Loucy (cell line): ENCODE data around the gene ELMOD1.

Source experiments
- EZH2phosphoT487 ChIP-seq: fragments of 200-600 bp; IDR thresholded peaks from 2 replicates; pipeline ENCODE4 v1.6.1; 2018; ENCODE audit warnings: antibody characterized with exemption, mild to moderate bottlenecking, moderate library complexity, borderline replicate concordance
- TF ChIP-seq, protein P1 (sequence below): fragments of 200-600 bp; sonication (generic); conservative IDR thresholded peaks from 2 replicates; pipeline ENCODE4 v1.5.1; 2014; ENCODE audit warnings: mild to moderate bottlenecking, antibody characterized with exemption, low read length

DNA sequence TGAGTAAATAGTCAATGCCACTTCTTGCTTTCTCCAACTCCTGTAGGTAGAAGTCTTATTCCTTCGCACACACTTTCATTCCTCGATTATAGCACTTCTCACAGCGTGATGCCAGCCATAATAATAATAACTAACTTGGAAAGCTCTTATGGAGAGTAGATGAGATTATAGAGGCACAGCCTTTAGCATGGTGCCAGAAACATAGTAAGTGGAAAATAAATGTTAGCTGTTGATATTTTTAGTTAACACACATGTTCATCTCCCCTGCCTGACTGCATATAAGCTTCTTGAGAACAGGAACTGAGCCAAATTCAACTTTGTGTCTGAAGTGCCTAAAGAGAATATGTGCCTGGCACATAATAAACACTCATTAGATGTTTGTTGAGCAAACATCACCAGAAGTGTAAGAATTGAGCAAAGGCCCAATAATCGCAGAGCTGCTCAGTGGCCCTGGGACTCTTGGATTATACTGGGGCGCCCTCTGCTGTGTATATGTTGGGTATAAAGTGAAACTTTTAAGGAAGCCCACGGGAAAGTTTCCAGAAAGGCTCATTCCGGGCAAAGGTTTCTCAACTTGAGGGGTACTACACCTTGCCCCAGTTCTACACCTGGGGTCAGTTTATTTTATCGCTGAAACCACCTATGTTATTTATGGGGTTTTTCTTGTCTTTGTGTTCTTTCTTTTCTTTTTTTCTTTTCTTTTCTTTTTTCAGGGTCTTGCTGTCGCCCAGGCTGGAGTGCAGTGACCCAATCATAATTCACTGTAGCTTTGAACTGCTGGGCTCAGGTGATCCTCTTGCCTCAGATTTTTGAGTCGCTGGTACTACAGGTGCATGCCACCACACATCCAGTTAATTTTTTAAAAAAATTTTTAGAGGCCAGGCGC lies 98.6 kb downstream of the ELMOD1 start:
- TF ChIP-seq, protein P1, sequence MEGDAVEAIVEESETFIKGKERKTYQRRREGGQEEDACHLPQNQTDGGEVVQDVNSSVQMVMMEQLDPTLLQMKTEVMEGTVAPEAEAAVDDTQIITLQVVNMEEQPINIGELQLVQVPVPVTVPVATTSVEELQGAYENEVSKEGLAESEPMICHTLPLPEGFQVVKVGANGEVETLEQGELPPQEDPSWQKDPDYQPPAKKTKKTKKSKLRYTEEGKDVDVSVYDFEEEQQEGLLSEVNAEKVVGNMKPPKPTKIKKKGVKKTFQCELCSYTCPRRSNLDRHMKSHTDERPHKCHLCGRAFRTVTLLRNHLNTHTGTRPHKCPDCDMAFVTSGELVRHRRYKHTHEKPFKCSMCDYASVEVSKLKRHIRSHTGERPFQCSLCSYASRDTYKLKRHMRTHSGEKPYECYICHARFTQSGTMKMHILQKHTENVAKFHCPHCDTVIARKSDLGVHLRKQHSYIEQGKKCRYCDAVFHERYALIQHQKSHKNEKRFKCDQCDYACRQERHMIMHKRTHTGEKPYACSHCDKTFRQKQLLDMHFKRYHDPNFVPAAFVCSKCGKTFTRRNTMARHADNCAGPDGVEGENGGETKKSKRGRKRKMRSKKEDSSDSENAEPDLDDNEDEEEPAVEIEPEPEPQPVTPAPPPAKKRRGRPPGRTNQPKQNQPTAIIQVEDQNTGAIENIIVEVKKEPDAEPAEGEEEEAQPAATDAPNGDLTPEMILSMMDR, result peak; percentile 77
- TF ChIP-seq EZH2phosphoT487, result no peak
